Natural killer cell (primary cell): ENCODE measurements around the gene INPP4B. TPM values are rescaled to one million over a fixed set of nuclear protein-coding genes. Genes with fewer than 3 reads are reported as not detected.

Experiments
- ATAC-seq, 3 donors: fragments of 150-1000 bp in 2 of 3; fragments of 200-7000 bp in 1 of 3; cut with Tn5 transposase; 1 replicate in 1 of 3; 2 replicates in 2 of 3; pipeline ENCODE4 v1.10.0; 2021; ENCODE audit warnings: mild to moderate bottlenecking in 2 of 3, moderate library complexity in 2 of 3
- DNase-seq, 2 donors: peaks; one replicate each; pipeline versions ENCODE4 v3.0.0 to v3.0.0-alpha.2; 2013 to 2021; ENCODE audit warnings: mixed read lengths in 1 of 2
- H3K27ac ChIP-seq: one replicate; pipeline ENCODE4 v1.5.1; 2013; ENCODE audit warnings: mild to moderate bottlenecking, low read length
- H3K27me3 ChIP-seq: one replicate; pipeline ENCODE4 v1.6.1; 2013; ENCODE audit warnings: low read length; ENCODE audit not compliant: control insufficient read depth, insufficient read depth
- H3K36me3 ChIP-seq: one replicate; pipeline ENCODE4 v1.6.1; 2013; ENCODE audit warnings: low read length; ENCODE audit not compliant: control insufficient read depth, insufficient read depth
- H3K4me1 ChIP-seq: one replicate; pipeline ENCODE4 v1.6.1; 2013; ENCODE audit warnings: low read length; ENCODE audit not compliant: control insufficient read depth, insufficient read depth
- H3K4me3 ChIP-seq: one replicate; pipeline ENCODE4 v1.5.1; 2013; ENCODE audit warnings: low read length
- H3K9me3 ChIP-seq: one replicate; pipeline ENCODE4 v1.6.1; 2013; ENCODE audit warnings: low read length; ENCODE audit not compliant: control insufficient read depth, insufficient read depth
- H3K27ac Mint-ChIP-seq, 2 donors: one replicate each; pipeline ENCODE4 v1.8.0; 2022; ENCODE audit warnings: mild to moderate bottlenecking in 2 of 2, mixed read lengths in 2 of 2, moderate library complexity in 1 of 2
- H3K27me3 Mint-ChIP-seq, 2 donors: one replicate each; pipeline ENCODE4 v1.8.0; 2022; ENCODE audit warnings: low read depth in 2 of 2, mixed read lengths in 2 of 2
- H3K36me3 Mint-ChIP-seq: one replicate; pipeline ENCODE4 v1.8.0; 2022; ENCODE audit warnings: mixed read lengths
- H3K4me1 Mint-ChIP-seq, 2 donors: one replicate each; pipeline ENCODE4 v1.8.0; 2022; ENCODE audit warnings: mixed read lengths in 2 of 2
- H3K4me3 Mint-ChIP-seq: one replicate; pipeline ENCODE4 v1.8.0; 2022; ENCODE audit warnings: mild to moderate bottlenecking, moderate library complexity, mixed read lengths
- H3K9me3 Mint-ChIP-seq, 2 donors: one replicate each; pipeline ENCODE4 v1.8.0; 2022; ENCODE audit warnings: mixed read lengths in 2 of 2
- CTCF ChIP-seq: fragments of 200-600 bp; IDR thresholded peaks from one replicate; pipeline ENCODE4 v1.8.0; 2022; ENCODE audit warnings: antibody characterized with exemption
- WGBS: methylation state at CpG from one replicate; pipeline ENCODE4 v1.1.7; 2013; ENCODE audit warnings: missing lambda C conversion rate; ENCODE audit not compliant: insufficient coverage; 5-methylcytosine and 5-hydroxymethylcytosine counted together
- intact Hi-C: fragments of 100-400 bp; cut with micrococcal nuclease; formaldehyde crosslinking; loops from one replicate; pipeline ENCODE4 v1.14.2; 2022
- total RNA-seq, 4 donors: library from RNA; stranded (reverse); fragments of 120-200 nt in 1 of 4; gene quantifications; one replicate each; pipeline versions ENCODE4 v1.2.3 to v1.2.4, GENCODE V29; 2013 to 2022

INPP4B gene
- total RNA-seq, 3 donors from 2014 or later (not counting 1 experiment from before 2014, with no cell fraction given): 2.4 to 6.2 (median 4.5) TPM

- Histone ChIP-seq H3K36me3 (no peaks in the 10 kb centered on the region), H3K27me3 (no peaks in the 10 kb centered on the region), H3K4me1 (no peaks in the 10 kb centered on the region), H3K27ac (no peak overlapping the region), H3K9me3 (no peaks in the 10 kb centered on the region), H3K4me3 (no peak overlapping the region)
- DNase-seq (no peak), ATAC-seq (no peak)
- no peaks in the 10 kb centered on the region for H3K4me1 Mint-ChIP-seq
- 40% methylated on average over 6 of the region's 6 CpGs for whole genome bisulfite sequencing
- H3K27me3 Mint-ChIP-seq: no peaks in the 10 kb centered on the region
- H3K36me3 Mint-ChIP-seq: no peaks in the 10 kb centered on the region
- H3K9me3 Mint-ChIP-seq: peaks cover 0 to 9% of the 10 kb centered on the region in 2 donors
- no peak overlapping the region for H3K27ac Mint-ChIP-seq
- no peak overlapping the region for H3K4me3 Mint-ChIP-seq
- intact Hi-C loops: no loop called here
- no peak for TF ChIP-seq CTCF
Measured at GRCh38 chr4:142367418-142368180, 478.5 kb downstream of the INPP4B start.

DNA sequence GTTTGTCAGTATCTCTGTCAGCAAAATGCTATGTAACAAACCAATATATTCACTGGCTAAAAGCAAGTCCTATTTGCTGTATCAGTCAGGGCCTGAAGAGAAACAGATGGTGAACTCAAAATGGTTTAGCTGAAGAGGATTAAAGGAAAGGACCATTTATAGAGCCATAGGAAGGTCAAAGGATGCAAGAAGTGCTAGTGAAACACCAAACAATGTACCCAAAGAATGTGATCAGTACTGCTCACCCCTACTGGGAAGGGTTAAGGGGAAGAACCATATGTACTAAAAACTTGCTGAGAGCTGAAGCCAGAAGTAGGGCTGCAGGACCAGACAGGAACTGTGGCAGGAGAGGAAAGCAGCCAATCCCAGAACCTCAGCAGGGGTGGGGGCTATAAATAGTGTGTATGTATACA is 479.3 kb downstream of the INPP4B start:
- Mint-ChIP-seq H3K27ac (no peak overlapping the region), H3K4me1 (no peaks in the 10 kb centered on the region), H3K9me3 (peaks cover 1 to 11% of the 10 kb centered on the region in 2 donors), H3K4me3 (no peak overlapping the region), H3K27me3 (no peaks in the 10 kb centered on the region), H3K36me3 (no peaks in the 10 kb centered on the region)
- DNase-seq (no peak), ATAC-seq (no peak)
- intact Hi-C loops: no loop called here
- Histone ChIP-seq H3K27ac (no peak overlapping the region), H3K4me3 (no peak overlapping the region), H3K9me3 (no peaks in the 10 kb centered on the region), H3K36me3 (no peaks in the 10 kb centered on the region), H3K4me1 (no peaks in the 10 kb centered on the region), H3K27me3 (no peaks in the 10 kb centered on the region)
- no peak for TF ChIP-seq CTCF

DNA sequence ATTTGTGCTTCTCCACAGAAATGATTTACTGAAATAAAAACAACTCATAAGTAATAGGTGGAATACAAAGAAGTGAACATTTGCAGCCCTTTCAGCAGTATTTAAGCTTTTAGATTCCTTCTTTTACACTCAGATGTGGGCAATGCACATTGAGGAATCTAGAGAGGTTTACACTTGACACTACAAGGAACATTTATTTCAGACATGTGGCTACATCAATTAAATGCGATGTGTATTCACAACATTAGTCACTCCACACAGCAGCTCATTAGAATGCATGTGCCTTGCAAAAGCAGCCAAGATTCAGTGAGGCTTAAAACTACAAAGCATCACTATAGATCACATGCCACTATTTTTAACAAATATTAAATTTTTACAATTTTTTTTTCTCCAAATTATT is 480.7 kb downstream of the INPP4B start:
- Mint-ChIP-seq H3K4me3 (no peak overlapping the region), H3K4me1 (no peaks in the 10 kb centered on the region), H3K27me3 (no peaks in the 10 kb centered on the region), H3K27ac (no peak overlapping the region), H3K9me3 (peaks cover 2 to 7% of the 10 kb centered on the region in 2 donors), H3K36me3 (no peaks in the 10 kb centered on the region)
- ATAC-seq: no peak
- H3K36me3 ChIP-seq: no peaks in the 10 kb centered on the region
- H3K4me3 ChIP-seq: no peak overlapping the region
- intact Hi-C loops: no loop called here
- TF ChIP-seq CTCF: no peak
- no peaks in the 10 kb centered on the region for H3K27me3 ChIP-seq
- H3K27ac ChIP-seq: no peak overlapping the region
- no peak for DNase-seq
- H3K4me1 ChIP-seq: no peaks in the 10 kb centered on the region
- H3K9me3 ChIP-seq: no peaks in the 10 kb centered on the region
- WGBS: 87% methylated on average over 1 of the region's 1 CpG

DNA sequence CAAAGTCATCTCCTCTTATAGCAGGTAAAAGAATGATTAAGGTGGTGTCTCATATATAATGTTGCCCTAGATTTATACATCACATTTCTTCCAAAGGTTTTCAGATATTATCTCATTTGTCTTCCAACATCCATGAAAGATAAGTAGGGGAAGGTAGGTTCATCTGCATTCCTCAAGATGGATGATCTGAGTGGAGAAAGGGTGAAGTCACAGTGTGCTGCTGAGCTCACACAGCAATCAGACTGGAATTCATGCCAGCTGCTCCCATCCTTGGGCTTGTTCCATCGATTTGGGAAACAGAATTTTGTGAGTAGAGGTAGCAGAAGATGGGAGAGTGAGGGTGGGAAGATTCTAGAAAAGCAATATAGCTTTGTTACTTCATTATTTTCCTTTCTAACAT is 482.4 kb downstream of the INPP4B start:
- Histone ChIP-seq H3K9me3 (no peaks in the 10 kb centered on the region), H3K4me3 (no peak overlapping the region), H3K27me3 (no peaks in the 10 kb centered on the region), H3K27ac (no peak overlapping the region), H3K4me1 (no peaks in the 10 kb centered on the region), H3K36me3 (no peaks in the 10 kb centered on the region)
- H3K27ac Mint-ChIP-seq: no peak overlapping the region
- intact Hi-C loops: no loop called here
- DNase-seq (no peak), ATAC-seq (no peak)
- H3K4me1 Mint-ChIP-seq: no peaks in the 10 kb centered on the region
- H3K9me3 Mint-ChIP-seq: peaks cover 2 to 5% of the 10 kb centered on the region in 2 donors
- no peaks in the 10 kb centered on the region for H3K36me3 Mint-ChIP-seq
- no peak for TF ChIP-seq CTCF
- no peaks in the 10 kb centered on the region for H3K27me3 Mint-ChIP-seq
- no peak overlapping the region for H3K4me3 Mint-ChIP-seq
- WGBS: 100% methylated on average over 1 of the region's 1 CpG
